Calu3 (cell line): ENCODE results near the gene SND1. TPM values are rescaled to one million over a fixed set of nuclear protein-coding genes. Genes with fewer than 3 reads are reported as not detected.

ENCODE experiments used
- BruUV-seq: library from RNA; stranded (reverse); fragments of 400-500 nt; replicated peaks from 2 replicates; lab custom pipeline; 2021; lab: Mats Ljungman, UMichigan
- CTCF ChIA-PET: fragments of 300-600 bp; sonication (Branson Sonifier 250); formaldehyde crosslinking; loops from one replicate; lab custom pipeline; 2022; ENCODE audit warnings: antibody characterized with exemption; lab: Charles Lee
- DNase-seq: peaks from one replicate; pipeline ENCODE4 v3.0.0; 2022
- H3K27ac Mint-ChIP-seq: one replicate; pipeline ENCODE4 v1.8.0; 2022; ENCODE audit warnings: mixed read lengths; ENCODE audit not compliant: unreplicated experiment
- H3K27me3 Mint-ChIP-seq: one replicate; pipeline ENCODE4 v1.8.0; 2022; ENCODE audit warnings: mixed read lengths; ENCODE audit not compliant: unreplicated experiment
- H3K36me3 Mint-ChIP-seq: one replicate; pipeline ENCODE4 v1.8.0; 2022; ENCODE audit warnings: mild to moderate bottlenecking, moderate library complexity, mixed read lengths; ENCODE audit not compliant: insufficient read depth, unreplicated experiment
- H3K4me1 Mint-ChIP-seq: one replicate; pipeline ENCODE4 v1.8.0; 2022; ENCODE audit warnings: mild to moderate bottlenecking, low read depth, mixed read lengths; ENCODE audit not compliant: unreplicated experiment
- H3K4me3 Mint-ChIP-seq: one replicate; pipeline ENCODE4 v1.8.0; 2022; ENCODE audit warnings: mild to moderate bottlenecking, low read depth, moderate library complexity, mixed read lengths; ENCODE audit not compliant: unreplicated experiment
- H3K9me3 Mint-ChIP-seq: one replicate; pipeline ENCODE4 v1.8.0; 2022; ENCODE audit warnings: low read depth, mixed read lengths; ENCODE audit not compliant: unreplicated experiment
- CTCF ChIP-seq: fragments of 200-600 bp; IDR thresholded peaks from one replicate; pipeline ENCODE4 v1.8.0; 2022; ENCODE audit warnings: antibody characterized with exemption; ENCODE audit not compliant: unreplicated experiment
- intact Hi-C: fragments of 100-400 bp; cut with micrococcal nuclease; formaldehyde crosslinking; loops from one replicate; pipeline ENCODE4 v1.10.0; 2022; ENCODE audit not compliant: unreplicated experiment
- total RNA-seq: library from RNA; stranded (reverse); gene quantifications from 2 replicates; pipeline ENCODE4 v1.2.3, GENCODE V29; 2022

The SND1 gene
- total RNA-seq, 1 experiment from 2014 or later = 205 TPM

DNA sequence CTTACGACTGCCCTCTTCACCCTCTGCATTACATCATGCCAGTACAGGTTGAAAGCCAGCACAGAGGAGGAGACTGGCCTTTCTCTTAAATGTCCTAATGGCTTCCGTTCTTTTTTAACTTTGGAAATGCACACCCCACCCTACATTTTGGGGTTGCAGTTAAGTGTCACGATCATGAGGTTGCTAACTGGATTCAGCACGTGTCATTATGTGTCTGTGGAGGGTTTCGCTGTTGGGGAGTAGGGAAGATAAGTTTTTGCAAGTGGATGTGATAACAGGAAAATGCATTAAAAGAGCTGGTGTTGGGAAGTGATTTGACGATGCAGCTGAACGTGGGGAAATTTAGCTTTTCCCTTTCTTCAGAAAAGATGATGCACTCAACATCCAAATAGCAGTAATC is 243.4 kb downstream of the SND1 start:
- no peak for DNase-seq
- H3K27me3 Mint-ChIP-seq = no peaks in the 10 kb centered on the region
- BruUV-seq = no TSS peak
- intact Hi-C loops = no loop called here
- no peak overlapping the region for H3K27ac Mint-ChIP-seq
- peaks cover under 1% of the 10 kb centered on the region for H3K36me3 Mint-ChIP-seq
- CTCF ChIA-PET = no interaction called here
- H3K4me3 Mint-ChIP-seq = no peak overlapping the region
- peaks cover 17% of the 10 kb centered on the region for H3K4me1 Mint-ChIP-seq
- no peak for TF ChIP-seq CTCF
- H3K9me3 Mint-ChIP-seq = no peaks in the 10 kb centered on the region

GRCh38 chr7:127895814-127896280 is 243.9 kb downstream of the SND1 start:
- TF ChIP-seq CTCF = no peak
- H3K4me1 Mint-ChIP-seq = peaks cover 12% of the 10 kb centered on the region
- no peak overlapping the region for H3K4me3 Mint-ChIP-seq
- BruUV-seq = no TSS peak
- DNase-seq = no peak
- no peaks in the 10 kb centered on the region for H3K27me3 Mint-ChIP-seq
- no peaks in the 10 kb centered on the region for H3K9me3 Mint-ChIP-seq
- CTCF ChIA-PET = interaction anchor here (1.2 kb wide), 1 partner anchor 10 kb away, joined by 3 read pairs; no protein-coding TSS in a partner anchor
- no peak overlapping the region for H3K27ac Mint-ChIP-seq
- H3K36me3 Mint-ChIP-seq = no peaks in the 10 kb centered on the region
- intact Hi-C loops = no loop called here

- no peak for DNase-seq
- Mint-ChIP-seq H3K27ac (no peak overlapping the region), H3K27me3 (no peaks in the 10 kb centered on the region), H3K4me1 (peaks cover 9% of the 10 kb centered on the region), H3K36me3 (no peaks in the 10 kb centered on the region), H3K4me3 (no peak overlapping the region), H3K9me3 (no peaks in the 10 kb centered on the region)
- CTCF ChIA-PET = interaction anchor here (1.2 kb wide), 1 partner anchor 9 kb away, joined by 3 read pairs; no protein-coding TSS in a partner anchor
- intact Hi-C loops = no loop called here
- TF ChIP-seq CTCF = no peak
- BruUV-seq = no TSS peak
Observed at GRCh38 chr7:127896659-127897058, 244.7 kb downstream of the SND1 start.

DNA sequence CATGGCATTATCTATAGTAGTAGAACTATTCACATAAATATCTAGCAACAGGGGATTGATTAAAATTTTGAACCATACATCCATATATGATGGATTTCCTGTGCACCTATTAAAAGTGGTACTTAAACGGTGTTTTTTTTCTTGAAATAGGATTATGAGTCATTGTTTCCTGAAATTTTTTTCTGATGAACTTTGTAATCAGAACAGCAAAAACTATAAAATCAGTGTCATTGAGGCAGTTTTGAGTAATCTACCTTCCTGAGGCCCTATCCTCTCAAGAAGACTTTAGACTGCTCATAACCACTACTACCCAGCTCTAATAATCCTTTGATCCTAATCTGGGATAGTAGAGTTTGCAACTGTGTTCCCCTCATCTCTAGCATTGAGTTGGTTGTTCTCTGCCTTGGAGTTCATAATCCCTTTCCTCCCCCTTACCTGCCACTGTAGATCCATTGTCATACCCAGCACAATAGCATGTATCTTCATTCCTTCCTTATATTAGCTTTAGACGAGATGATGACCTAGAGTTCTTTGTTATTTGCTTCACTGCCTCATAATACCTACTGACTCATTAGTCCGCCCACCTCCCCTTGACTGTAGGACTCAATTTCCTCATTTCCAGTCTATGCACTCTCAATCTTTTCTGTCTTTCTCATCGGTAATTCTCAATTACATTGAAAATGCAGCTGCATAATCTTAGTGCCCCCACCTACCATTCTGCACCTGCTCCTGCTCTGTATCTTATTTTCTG is 245.9 kb downstream of the SND1 start:
- CTCF ChIA-PET = no interaction called here
- no peak for DNase-seq
- peaks cover 9% of the 10 kb centered on the region for H3K4me1 Mint-ChIP-seq

More for the DNA sequence above, 245.9 kb downstream of the SND1 start:
- H3K4me3 Mint-ChIP-seq = no peak overlapping the region
- no peak for TF ChIP-seq CTCF
- intact Hi-C loops = no loop called here
- no TSS peak for BruUV-seq
- H3K36me3 Mint-ChIP-seq = peaks cover 2% of the 10 kb centered on the region
- H3K27me3 Mint-ChIP-seq = no peaks in the 10 kb centered on the region
- no peak overlapping the region for H3K27ac Mint-ChIP-seq
- no peaks in the 10 kb centered on the region for H3K9me3 Mint-ChIP-seq
